ENCODE measurements around the gene TOPAZ1. TPM values are rescaled to one million over a fixed set of nuclear protein-coding genes. Genes with fewer than 3 reads are reported as not detected.

Gene TOPAZ1
- total and polyA plus RNA-seq, 2 of the 4 experiments (the other 2 are of a cell fraction): not detected

GRCh38 chr3:44375450-44375849, 133.8 kb downstream of the TOPAZ1 start:
- H3K27me3 ChIP-seq (ENCODE audit: control insufficient read depth, insufficient read depth, low read length): no peaks in the 10 kb centered on the region
- H3K56ac ChIP-seq (ENCODE audit: extremely low read depth, insufficient read depth, low read length): no peak overlapping the region
- no peak overlapping the region for H3K14ac ChIP-seq (replicated peaks; ENCODE audit: low read depth, low read length)
- no peak overlapping the region for H2AFZ ChIP-seq (replicated peaks; ENCODE audit: low read length, poor library complexity)
- no CpG with 5 or more reads among the region's 1 CpG for WGBS, 2 experiments (ENCODE audit: extremely low coverage in 2 of 2, insufficient read length in 1 of 2)
- no peaks in the 10 kb centered on the region for H3K9me3 ChIP-seq (ENCODE audit: control insufficient read depth, insufficient read depth, low read length)
- no peak overlapping the region for H3K23ac ChIP-seq (ENCODE audit: low read depth, low read length)
- H4K5ac ChIP-seq (ENCODE audit: low read depth, low read length): no peak overlapping the region
- H3K4me2 ChIP-seq (ENCODE audit: low read depth, low read length): no peak overlapping the region
- in situ Hi-C loops (cut with MboI; ENCODE audit: low sequenced_read_pairs) (no loop called here), intact Hi-C loops (cut with micrococcal nuclease) (no loop called here), dilution Hi-C loops (cut with HindIII; ENCODE audit: low sequenced_read_pairs, unreplicated experiment) (no loop called here)
- DNase-seq: no peak
- H3K4me3 ChIP-seq (ENCODE audit: insufficient read depth, low read depth, low read length): no peak overlapping the region
- H4K20me1 ChIP-seq (ENCODE audit: insufficient read depth, low read length): no peaks in the 10 kb centered on the region
- ATAC-seq (ENCODE audit: low read depth): no peak
- H2BK120ac ChIP-seq (ENCODE audit: low read depth, low read length): no peak overlapping the region
- H4K91ac ChIP-seq (ENCODE audit: insufficient read depth, low read depth, low read length): no peak overlapping the region
- H2AK9ac ChIP-seq (replicated peaks; ENCODE audit: low read depth, low read length, poor library complexity): no peak overlapping the region
- no peak overlapping the region for H3K9ac ChIP-seq (ENCODE audit: low read depth, low read length)
- no peak overlapping the region for H2AK5ac ChIP-seq (ENCODE audit: low read depth, low read length)
- H3K27ac ChIP-seq (ENCODE audit: insufficient read depth, low read length): no peak overlapping the region
- no peaks in the 10 kb centered on the region for H3K79me1 ChIP-seq (ENCODE audit: low read depth in 1 of 2, low read length in 2 of 2)
- H3K4ac ChIP-seq (ENCODE audit: low read depth, low read length): no peak overlapping the region
- BruUV-seq (replicated peaks): no TSS peak
- H3K9me1 ChIP-seq (ENCODE audit: insufficient read depth, low read length): no peaks in the 10 kb centered on the region
- no peak overlapping the region for H2BK20ac ChIP-seq (ENCODE audit: low read depth, low read length)
- no peak overlapping the region for H4K8ac ChIP-seq (ENCODE audit: low read depth in 2 of 2, low read length in 2 of 2)
- ChIA-PET CTCF (no interaction called here), POLR2A (ENCODE audit: unreplicated experiment) (no interaction called here)
- H2BK5ac ChIP-seq (ENCODE audit: low read depth, low read length, poor library complexity, severe bottlenecking): no peak overlapping the region
- H3K36me3 ChIP-seq (ENCODE audit: control insufficient read depth, insufficient read depth, low read length): peaks cover 5% of the 10 kb centered on the region
- no peaks in the 10 kb centered on the region for H3K4me1 ChIP-seq (ENCODE audit: control insufficient read depth, insufficient read depth, low read length)
- H3K18ac ChIP-seq (ENCODE audit: low read depth, low read length): no peak overlapping the region
- H2BK15ac ChIP-seq (ENCODE audit: low read depth, low read length): no peak overlapping the region
- TF ChIP-seq USF2 (IDR thresholded peaks at IDR 0.05; ENCODE audit: low read depth, low read length) (no peak), RAD21 (IDR thresholded peaks at IDR 0.05; ENCODE audit: low read length) (no peak), ELK1 (IDR thresholded peaks at IDR 0.05; ENCODE audit: borderline replicate concordance, low read depth, low read length) (no peak), CEBPB (IDR thresholded peaks at IDR 0.05; ENCODE audit: low read depth, low read length) (no peak), FOS (IDR thresholded peaks at IDR 0.05; ENCODE audit: low read depth, low read length) (no peak), RFX5 (IDR thresholded peaks at IDR 0.05; ENCODE audit: low read depth, low read length) (no peak), CTCF (conservative IDR thresholded peaks at IDR 0.05; ENCODE audit: low read depth, low read length) (no peak), NFE2L2 (IDR thresholded peaks at IDR 0.05; ENCODE audit: low read depth, low read length) (no peak), RCOR1 (IDR thresholded peaks at IDR 0.05; ENCODE audit: insufficient replicate concordance, low read length) (no peak), MAZ (IDR thresholded peaks at IDR 0.05; ENCODE audit: borderline replicate concordance, low read depth, low read length) (no peak), POLR2A (IDR thresholded peaks at IDR 0.05; ENCODE audit: low read depth, low read length) (no peak), SMC3 (IDR thresholded peaks at IDR 0.05; ENCODE audit: low read depth, low read length) (no peak), CHD1 (IDR thresholded peaks at IDR 0.05; ENCODE audit: low read depth, low read length) (no peak), MAFK (IDR thresholded peaks at IDR 0.05; ENCODE audit: low read depth, low read length) (no peak), BHLHE40 (IDR thresholded peaks at IDR 0.05; ENCODE audit: low read depth, low read length) (no peak), MXI1 (IDR thresholded peaks at IDR 0.05; ENCODE audit: borderline replicate concordance, low read depth, low read length) (no peak)

Data from IMR-90 (cell line).